ENCODE measurements around the gene HS1BP3.

DNA sequence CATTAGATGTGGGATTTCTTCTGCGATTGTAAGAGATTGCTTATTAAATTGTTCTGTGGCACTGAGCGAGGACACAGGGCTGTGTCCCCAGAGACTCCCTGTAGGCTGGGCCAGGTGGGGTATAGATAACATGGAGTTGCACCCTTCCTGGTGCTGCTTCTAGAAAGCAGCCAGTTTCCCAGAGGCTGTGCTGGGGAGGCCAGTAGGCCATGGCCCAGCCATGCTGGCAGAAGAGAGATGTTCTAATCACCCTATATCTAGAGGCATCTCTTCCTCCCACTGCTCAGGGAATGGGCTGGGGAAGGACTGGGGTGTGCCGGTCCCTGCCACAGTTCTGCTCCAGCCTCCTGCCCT lies 66.9 kb downstream of the HS1BP3 start:
- no peak for TF ChIP-seq REST (IDR thresholded peaks at IDR 0.05; ENCODE audit: low read depth)
- TF ChIP-seq YY1 (IDR thresholded peaks at IDR 0.05; ENCODE audit: low read depth): no peak; the same call in 1 of the 2 replicates
- no peak for TF ChIP-seq RAD21 (IDR thresholded peaks at IDR 0.05; ENCODE audit: low read depth)
- TF ChIP-seq TAF1 (IDR thresholded peaks at IDR 0.05; ENCODE audit: low read depth): no peak
- TF ChIP-seq, protein P1, sequence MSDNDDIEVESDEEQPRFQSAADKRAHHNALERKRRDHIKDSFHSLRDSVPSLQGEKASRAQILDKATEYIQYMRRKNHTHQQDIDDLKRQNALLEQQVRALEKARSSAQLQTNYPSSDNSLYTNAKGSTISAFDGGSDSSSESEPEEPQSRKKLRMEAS (IDR thresholded peaks at IDR 0.05): no peak
- TF ChIP-seq, protein P2, sequence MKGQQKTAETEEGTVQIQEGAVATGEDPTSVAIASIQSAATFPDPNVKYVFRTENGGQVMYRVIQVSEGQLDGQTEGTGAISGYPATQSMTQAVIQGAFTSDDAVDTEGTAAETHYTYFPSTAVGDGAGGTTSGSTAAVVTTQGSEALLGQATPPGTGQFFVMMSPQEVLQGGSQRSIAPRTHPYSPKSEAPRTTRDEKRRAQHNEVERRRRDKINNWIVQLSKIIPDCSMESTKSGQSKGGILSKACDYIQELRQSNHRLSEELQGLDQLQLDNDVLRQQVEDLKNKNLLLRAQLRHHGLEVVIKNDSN (IDR thresholded peaks at IDR 0.05): no peak
